Mesenchymal stem cell (in vitro differentiated cells and primary cell): ENCODE measurements around the gene KIF1A.
"Not testable (repeated sequence)": the region's sequence is repeated elsewhere in the genome, so short reads cannot be mapped to it uniquely, and the experiment has no call there.

ENCODE experiments used
- DNase-seq: peaks from one replicate; pipeline ENCODE4 v3.0.0-alpha.2; 2013
- H2AFZ ChIP-seq: one replicate; pipeline ENCODE4 v1.6.1; 2013; ENCODE audit warnings: low read depth, mild to moderate bottlenecking, control low read depth, inconsistent platforms, low read length, moderate library complexity
- H2AK5ac ChIP-seq: 2 replicates; pipeline ENCODE4 v1.6.1; 2013; ENCODE audit warnings: low read length, moderate library complexity, mild to moderate bottlenecking, inconsistent platforms; ENCODE audit not compliant: severe bottlenecking
- H2BK120ac ChIP-seq: one replicate; pipeline ENCODE4 v1.6.1; 2013; ENCODE audit warnings: low read depth, mild to moderate bottlenecking, inconsistent platforms, low read length, moderate library complexity
- H2BK12ac ChIP-seq, 2 experiments: one replicate each; pipeline ENCODE4 v1.6.1; 2013; ENCODE audit warnings: inconsistent platforms in 2 of 2, low read length in 2 of 2, mild to moderate bottlenecking in 2 of 2, moderate library complexity in 2 of 2, control low read depth in 1 of 2
- H2BK15ac ChIP-seq: one replicate; pipeline ENCODE4 v1.6.1; 2013; ENCODE audit warnings: mild to moderate bottlenecking, low read depth, inconsistent platforms; ENCODE audit not compliant: poor library complexity, severe bottlenecking
- H2BK5ac ChIP-seq: 2 replicates; pipeline ENCODE4 v1.6.1; 2013; ENCODE audit warnings: low read depth, mild to moderate bottlenecking, low read length, control low read depth, inconsistent platforms; ENCODE audit not compliant: poor library complexity, severe bottlenecking
- H3K14ac ChIP-seq, 2 experiments: one replicate each; pipeline ENCODE4 v1.6.1; 2013; ENCODE audit warnings: inconsistent platforms in 2 of 2, low read length in 2 of 2, control low read depth in 1 of 2, mild to moderate bottlenecking in 1 of 2, moderate library complexity in 1 of 2
- H3K18ac ChIP-seq, 2 experiments: one replicate each; pipeline ENCODE4 v1.6.1; 2013; ENCODE audit warnings: inconsistent platforms in 2 of 2, low read length in 2 of 2, control low read depth in 1 of 2, low read depth in 1 of 2, mild to moderate bottlenecking in 1 of 2
- H3K23ac ChIP-seq, 2 experiments: one replicate each; pipeline ENCODE4 v1.6.1; 2013; ENCODE audit warnings: inconsistent platforms in 2 of 2, low read length in 2 of 2, mild to moderate bottlenecking in 2 of 2, moderate library complexity in 2 of 2, control low read depth in 1 of 2
- H3K27ac ChIP-seq: 2 replicates; pipeline ENCODE4 v1.5.1; 2013; ENCODE audit warnings: mild to moderate bottlenecking, moderate library complexity, low read length, control low read depth, inconsistent platforms; ENCODE audit not compliant: poor library complexity, severe bottlenecking
- H3K27me3 ChIP-seq, 2 experiments: 2 replicates each; pipeline versions ENCODE4 v1.6.1 to v1.7.0; 2013; ENCODE audit warnings: low read length in 2 of 2, mild to moderate bottlenecking in 2 of 2, moderate library complexity in 2 of 2, control low read depth in 1 of 2, inconsistent platforms in 1 of 2; ENCODE audit not compliant: control insufficient read depth in 1 of 2, insufficient read depth in 1 of 2
- H3K36me3 ChIP-seq, 2 experiments: 2 replicates each; pipeline versions ENCODE4 v1.6.1 to v1.7.0; 2013; ENCODE audit warnings: low read length in 2 of 2, control low read depth in 1 of 2, inconsistent platforms in 1 of 2, low read depth in 1 of 2, mild to moderate bottlenecking in 1 of 2; ENCODE audit not compliant: insufficient read depth in 2 of 2, control insufficient read depth in 1 of 2
- H3K4ac ChIP-seq, 2 experiments: one replicate each; pipeline ENCODE4 v1.6.1; 2013; ENCODE audit warnings: inconsistent platforms in 2 of 2, low read length in 2 of 2, mild to moderate bottlenecking in 2 of 2, moderate library complexity in 2 of 2, control low read depth in 1 of 2, low read depth in 1 of 2
- H3K4me1 ChIP-seq: 2 replicates; pipeline ENCODE4 v1.6.1; 2013; ENCODE audit warnings: low read depth, low read length, control low read depth; ENCODE audit not compliant: control insufficient read depth, insufficient read depth
- H3K4me2 ChIP-seq: 2 replicates; pipeline ENCODE4 v1.6.1; 2013; ENCODE audit warnings: low read length, mild to moderate bottlenecking, inconsistent platforms; ENCODE audit not compliant: poor library complexity, severe bottlenecking
- H3K4me3 ChIP-seq, 2 experiments: 2 replicates each; pipeline versions ENCODE4 v1.5.1 to v1.7.0; 2013; ENCODE audit warnings: low read length in 2 of 2, mild to moderate bottlenecking in 2 of 2, control low read depth in 1 of 2, low read depth in 1 of 2; ENCODE audit not compliant: insufficient read depth in 1 of 2
- H3K79me1 ChIP-seq: replicated peaks from 2 replicates; pipeline ENCODE4 v1.6.1; 2013; ENCODE audit warnings: mild to moderate bottlenecking, control low read depth, low read length, inconsistent platforms; ENCODE audit not compliant: poor library complexity, severe bottlenecking
- H3K9ac ChIP-seq: 2 replicates; pipeline ENCODE4 v1.7.0; 2013; ENCODE audit warnings: mild to moderate bottlenecking, low read length, moderate library complexity
- H3K9me3 ChIP-seq: 2 replicates; pipeline ENCODE4 v1.7.0; 2013; ENCODE audit warnings: mild to moderate bottlenecking, low read length; ENCODE audit not compliant: control insufficient read depth
- H4K8ac ChIP-seq: one replicate; pipeline ENCODE4 v1.6.1; 2013; ENCODE audit warnings: inconsistent platforms, mild to moderate bottlenecking, low read length, moderate library complexity
- H4K91ac ChIP-seq: one replicate; pipeline ENCODE4 v1.6.1; 2013; ENCODE audit warnings: mild to moderate bottlenecking, low read length, inconsistent platforms
- WGBS: methylation state at CpG from one replicate; pipeline ENCODE4 v1.1.7; 2013; ENCODE audit warnings: mixed read lengths; 5-methylcytosine and 5-hydroxymethylcytosine counted together

The KIF1A gene

DNA sequence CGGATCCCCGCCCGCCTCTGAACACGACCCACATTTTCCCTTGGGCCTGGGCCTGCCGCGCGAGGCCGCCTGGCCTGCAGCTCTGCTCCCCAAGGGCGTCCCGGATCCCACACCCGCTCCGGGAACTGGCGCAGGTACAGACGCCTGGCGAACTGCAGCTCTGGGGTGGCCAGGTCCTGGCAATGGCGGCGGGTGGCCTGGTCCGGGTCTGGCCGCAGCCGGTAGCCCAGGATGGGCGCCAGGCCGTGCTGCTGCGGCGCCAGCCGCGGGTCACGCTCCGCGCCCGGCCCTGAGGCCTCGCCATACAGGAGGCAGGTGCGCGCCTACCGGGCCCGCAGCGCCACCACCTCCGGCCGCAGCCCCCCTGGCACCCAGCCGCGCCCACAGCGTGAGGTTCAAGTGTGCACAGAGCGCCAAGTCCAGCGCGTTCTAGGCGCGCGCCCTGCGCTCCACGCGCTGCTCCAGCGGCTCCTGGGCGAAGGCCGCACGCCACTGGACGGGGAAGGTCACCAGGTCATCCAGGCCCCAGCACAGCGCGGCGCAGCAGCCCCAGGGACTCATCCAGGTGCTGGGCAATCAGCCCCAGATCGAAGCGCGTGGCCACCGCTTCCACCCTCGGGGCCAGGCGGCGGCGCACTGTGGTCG, 118.8 kb downstream of the KIF1A start:
- Histone ChIP-seq H3K4ac (no peak overlapping the region), H3K27me3 (peaks cover 6 to 40% of the 10 kb centered on the region in 2 experiments), H2BK15ac (no peak overlapping the region)

DNA sequence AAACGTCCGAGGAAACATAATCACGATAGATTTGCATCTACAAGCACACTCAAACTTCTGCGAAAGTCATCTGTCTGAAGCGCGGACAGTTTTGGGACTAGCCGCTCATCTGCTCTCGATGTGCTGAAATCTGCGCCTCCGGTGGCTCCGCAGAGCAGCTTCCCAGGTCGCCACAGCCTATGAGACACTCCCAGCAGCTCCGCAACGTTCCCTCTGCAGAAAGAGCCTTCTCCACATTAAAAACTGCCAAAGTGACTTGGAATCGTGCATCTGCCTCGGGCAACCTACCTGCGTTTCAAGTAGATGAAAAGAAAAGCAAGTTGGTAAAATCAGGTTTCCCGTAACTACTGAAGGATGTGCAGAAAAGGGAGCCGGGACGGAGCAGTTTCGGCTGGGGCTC, 119.4 kb downstream of the KIF1A start:
- H3K9ac ChIP-seq, H3K18ac ChIP-seq, H3K9me3 ChIP-seq, H4K91ac ChIP-seq, H3K36me3 ChIP-seq, H2AFZ ChIP-seq, H2AK5ac ChIP-seq, H2BK15ac ChIP-seq, H3K4me2 ChIP-seq, H2BK5ac ChIP-seq, H3K23ac ChIP-seq, H3K4ac ChIP-seq, H4K8ac ChIP-seq, H3K4me1 ChIP-seq, H3K4me3 ChIP-seq, H2BK12ac ChIP-seq, H3K79me1 ChIP-seq, DNase-seq, H3K14ac ChIP-seq, H3K27ac ChIP-seq, H2BK120ac ChIP-seq: not testable (repeated sequence)
- peaks cover 5 to 37% of the 10 kb centered on the region in 2 experiments for H3K27me3 ChIP-seq
- 82% methylated on average over 14 of the region's 21 CpGs for WGBS

More for the DNA sequence above, 118.8 kb downstream of the KIF1A start:
- Histone ChIP-seq H3K4me1 (no peaks in the 10 kb centered on the region), H3K14ac (no peak overlapping the region), H4K8ac (no peak overlapping the region), H3K4me2 (no peak overlapping the region), H3K36me3 (peaks cover 0 to 6% of the 10 kb centered on the region in 2 experiments), H3K4me3 (peak overlapping the region in 1 of 2 experiments; percentile 42), H4K91ac (no peak overlapping the region), H2AK5ac (no peak overlapping the region), H2BK120ac (no peak overlapping the region), H2BK12ac (no peak overlapping the region), H2AFZ (no peak overlapping the region), H3K9me3 (no peaks in the 10 kb centered on the region), H2BK5ac (no peak overlapping the region), H3K27ac (no peak overlapping the region), H3K9ac (no peak overlapping the region), H3K23ac (no peak overlapping the region), H3K79me1 (no peaks in the 10 kb centered on the region), H3K18ac (no peak overlapping the region)
- no peak for DNase-seq
- 94% methylated on average over 67 of the region's 67 CpGs for WGBS

DNA sequence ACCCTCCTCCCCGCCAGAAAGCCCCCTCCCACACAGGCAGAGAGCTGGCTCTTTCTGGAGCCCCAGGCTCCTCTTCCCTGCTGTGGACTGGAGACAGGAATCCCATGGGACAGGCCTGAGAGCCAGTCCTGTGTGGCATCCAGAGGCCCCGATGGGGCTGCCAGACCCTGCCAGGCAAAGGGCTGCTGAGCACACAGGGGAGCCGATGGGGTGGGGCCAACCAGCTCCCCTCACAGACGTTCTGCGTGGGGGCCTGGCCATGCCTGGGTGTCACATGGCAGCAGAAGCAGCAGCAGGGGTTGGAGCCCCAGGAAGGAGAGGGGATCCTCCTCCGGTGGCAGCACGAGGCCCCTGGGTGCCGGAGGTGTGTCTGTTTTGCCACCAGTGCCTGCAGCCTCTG, 120.2 kb downstream of the KIF1A start:
- not testable (repeated sequence) for H3K23ac ChIP-seq, H2BK12ac ChIP-seq, H3K36me3 ChIP-seq, H4K8ac ChIP-seq, H4K91ac ChIP-seq, H2BK120ac ChIP-seq, H3K79me1 ChIP-seq, H3K9me3 ChIP-seq, H2AK5ac ChIP-seq, H2BK15ac ChIP-seq, H3K4me2 ChIP-seq, H3K18ac ChIP-seq, H3K9ac ChIP-seq, H3K4me3 ChIP-seq, H3K27ac ChIP-seq, DNase-seq, H2AFZ ChIP-seq, H2BK5ac ChIP-seq, H3K4ac ChIP-seq, H3K14ac ChIP-seq, H3K4me1 ChIP-seq
- 63% methylated on average over 5 of the region's 8 CpGs for WGBS
- H3K27me3 ChIP-seq = peaks cover 0 to 29% of the 10 kb centered on the region in 2 experiments

DNA sequence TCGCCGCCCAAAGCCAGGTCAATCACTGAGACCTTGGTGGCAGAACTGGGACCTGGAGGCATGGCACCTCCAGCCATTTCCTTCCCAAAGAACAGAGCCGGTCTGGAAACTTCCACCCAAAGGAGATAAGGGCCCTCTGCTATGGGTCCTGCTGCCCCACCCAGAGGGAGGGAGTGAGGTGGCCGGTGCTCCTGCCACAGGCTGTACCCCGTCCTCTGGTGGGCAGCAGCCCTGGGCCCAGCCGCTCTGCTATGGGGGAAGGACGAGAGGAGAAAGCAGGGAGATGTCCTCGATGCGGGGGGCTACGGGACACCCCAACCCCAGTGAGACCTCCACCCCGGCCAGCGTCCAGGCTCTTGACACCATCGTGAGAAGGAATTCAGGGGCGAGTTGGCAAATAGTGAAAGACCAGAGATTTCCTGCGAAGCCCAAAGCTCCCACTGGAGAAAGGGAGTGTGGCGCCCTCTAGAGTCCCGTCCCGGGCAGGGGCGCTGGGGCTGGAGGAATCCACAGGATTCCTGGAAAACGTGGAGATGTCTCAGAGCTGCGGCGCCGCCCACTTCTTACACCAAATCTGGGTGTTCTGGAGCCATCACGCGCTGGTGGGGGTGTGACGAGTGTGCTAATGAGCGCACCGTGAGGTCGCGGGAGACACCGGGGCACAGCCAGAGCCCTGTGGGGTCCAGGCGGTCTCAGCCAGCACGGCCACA, 121.0 kb downstream of the KIF1A start:
- not testable (repeated sequence) for H4K91ac ChIP-seq, H3K79me1 ChIP-seq, H3K4me1 ChIP-seq, H3K9ac ChIP-seq, DNase-seq, H2AK5ac ChIP-seq, H2AFZ ChIP-seq, H3K4ac ChIP-seq, H2BK5ac ChIP-seq, H2BK12ac ChIP-seq, H2BK15ac ChIP-seq, H3K4me3 ChIP-seq, H3K27ac ChIP-seq, H3K14ac ChIP-seq, H3K23ac ChIP-seq, H3K18ac ChIP-seq, H3K36me3 ChIP-seq, H3K9me3 ChIP-seq, H3K4me2 ChIP-seq, H4K8ac ChIP-seq, H2BK120ac ChIP-seq
- peaks cover 0 to 22% of the 10 kb centered on the region in 2 experiments for H3K27me3 ChIP-seq
- no CpG with 5 or more reads among the region's 33 CpGs for WGBS
